IPS-NIHi7 (cell line): ENCODE data around the gene HOXA3.
A peak's percentile ranks its signal among the peaks of the same experiment; 100 is the strongest.

Source experiments
- DNase-seq: peaks from one replicate; pipeline ENCODE4 v3.0.0; 2012; ENCODE audit warnings: mixed read lengths; ENCODE audit errors: extremely low spot score

The HOXA3 gene

DNA sequence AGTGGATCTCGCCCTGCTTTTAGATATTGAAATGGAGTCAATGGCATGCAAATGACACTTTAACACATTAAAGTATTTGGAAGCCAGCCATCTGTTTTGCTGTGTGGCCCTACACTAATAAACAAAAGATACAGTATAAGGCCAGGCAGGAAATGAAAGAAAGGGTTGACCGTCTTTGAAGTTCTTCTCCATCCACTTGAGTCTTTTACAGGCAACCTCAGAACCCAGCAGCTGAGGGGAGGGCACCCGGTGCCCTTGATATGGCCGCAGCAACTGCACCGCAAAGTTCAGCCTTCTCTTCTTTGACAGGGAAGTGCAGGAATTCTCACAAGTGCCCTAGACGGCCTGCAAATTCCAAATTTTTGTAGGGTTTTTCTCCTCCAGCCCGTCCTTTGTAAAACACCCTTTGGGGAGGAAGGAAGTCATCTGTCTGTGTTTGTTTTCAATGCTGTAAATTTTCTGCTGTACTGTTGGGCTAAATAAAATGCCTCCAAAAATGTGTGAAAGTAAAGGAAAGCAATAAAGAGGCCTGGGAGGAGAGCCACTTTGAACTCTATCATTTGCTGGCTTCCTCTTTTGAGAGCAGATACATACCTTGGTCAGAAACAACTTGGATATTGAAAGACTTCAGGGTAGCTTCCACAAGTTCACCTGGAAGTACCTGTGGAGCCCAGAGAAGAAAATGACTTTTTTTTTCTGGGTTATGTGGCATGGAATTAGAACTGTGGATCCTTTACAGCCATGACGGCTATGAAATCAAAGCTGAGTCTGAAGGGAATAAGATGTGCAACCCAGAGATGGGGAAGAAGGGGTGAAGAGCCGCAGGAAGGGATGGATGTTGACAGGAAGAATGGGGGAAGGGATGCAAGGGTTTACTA, 60.2 kb downstream of the HOXA3 start:
- peak; percentile 52 for DNase-seq

- no peak for DNase-seq
Measured at GRCh38 chr7:27091105-27091504, 61.3 kb downstream of the HOXA3 start.

GRCh38 chr7:27088002-27088922, 64.1 kb downstream of the HOXA3 start:
- no peak for DNase-seq

- DNase-seq = no peak
Measured at GRCh38 chr7:27083646-27084045, 68.7 kb downstream of the HOXA3 start.

- no peak for DNase-seq
Measured at GRCh38 chr7:27082171-27082570, 70.2 kb downstream of the HOXA3 start.

DNA sequence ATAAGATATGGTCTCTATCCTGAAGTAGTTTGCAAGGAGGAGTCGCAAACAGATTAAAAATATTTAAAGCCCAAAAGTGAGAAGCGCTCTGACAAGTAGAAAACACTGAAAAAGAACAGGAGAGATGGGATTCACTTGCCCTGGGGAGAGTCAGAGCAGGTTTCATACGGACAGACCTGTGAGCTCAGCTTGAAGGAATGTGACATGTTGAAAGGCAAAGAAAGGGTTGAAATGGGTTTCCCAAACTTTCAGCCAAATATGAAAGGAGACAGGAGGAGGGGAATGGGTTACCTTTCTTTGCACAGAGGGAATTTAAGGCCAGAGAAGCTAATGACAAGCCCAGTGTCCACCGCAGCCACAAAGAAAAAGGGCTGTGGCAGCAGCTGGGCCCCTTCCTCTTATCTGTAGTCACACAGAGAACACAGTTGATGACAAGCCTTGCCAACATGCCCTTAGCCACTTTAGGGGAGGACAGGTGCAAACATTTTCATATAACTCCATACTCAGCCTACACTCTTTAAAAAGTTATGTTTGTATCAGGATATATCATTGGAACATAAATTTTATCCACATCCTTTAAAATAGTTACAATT, 71.4 kb downstream of the HOXA3 start:
- DNase-seq = peak; percentile 57

DNA sequence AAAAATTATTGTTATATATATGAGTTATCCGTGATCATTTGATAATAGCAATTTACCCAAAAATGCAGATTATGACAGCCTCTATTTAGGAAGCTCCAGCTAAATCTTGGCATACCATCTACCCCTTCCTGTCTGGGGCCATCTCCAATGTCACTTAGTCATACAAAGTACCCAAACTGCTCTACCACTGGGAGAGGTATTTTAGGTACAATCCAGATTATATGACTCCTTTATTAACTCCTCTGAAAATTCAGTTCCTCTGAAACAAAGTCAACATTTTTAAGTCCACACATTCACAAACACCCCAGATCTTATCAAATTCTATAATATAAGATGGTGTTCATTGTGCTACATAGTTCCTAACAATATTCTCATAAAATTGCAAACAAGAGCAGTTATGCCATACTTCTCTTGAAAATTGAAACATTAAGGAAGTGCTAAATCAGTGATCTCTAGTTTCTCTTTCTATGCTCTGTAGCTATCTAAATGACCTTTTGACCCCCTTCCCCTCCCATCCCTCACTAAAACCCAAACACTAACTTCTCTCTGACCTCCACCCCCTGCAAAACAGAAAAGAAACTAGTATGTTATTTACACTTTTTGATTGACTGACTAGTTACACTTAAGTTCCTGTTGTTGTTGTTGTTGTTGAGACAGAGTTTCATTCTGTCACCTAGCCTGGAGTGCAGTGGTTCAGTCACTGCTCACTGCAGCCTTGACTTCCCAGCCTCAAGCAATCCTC, 73.0 kb downstream of the HOXA3 start:
- DNase-seq = no peak

DNA sequence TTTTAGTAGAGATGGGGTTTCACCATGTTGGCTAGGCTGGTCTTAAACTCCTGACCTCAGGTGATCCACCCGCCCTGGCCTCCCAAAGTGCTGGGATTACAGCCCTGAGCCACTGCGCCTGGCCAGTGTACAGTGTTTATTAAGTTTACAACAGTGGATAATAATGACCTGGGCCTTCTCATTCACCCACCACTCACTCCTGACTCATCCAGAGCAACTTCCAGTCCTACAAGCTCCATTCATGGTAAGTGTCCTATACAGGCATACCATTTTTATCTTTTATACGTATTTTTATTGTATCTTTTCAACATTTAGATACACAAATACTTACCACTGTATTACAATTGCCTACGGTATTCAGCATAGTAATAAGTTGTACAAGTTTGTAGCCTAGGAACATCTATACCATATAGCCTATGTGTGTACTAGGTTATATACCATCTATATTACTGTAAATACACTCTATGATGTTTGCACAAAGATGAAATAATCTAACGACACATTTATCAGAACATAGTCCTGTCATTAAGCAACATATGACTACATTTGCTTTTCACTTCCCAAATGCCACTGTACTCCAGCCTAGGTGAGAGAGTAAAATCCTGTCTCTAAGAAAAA, 73.7 kb downstream of the HOXA3 start:
- DNase-seq = no peak

- DNase-seq = no peak
Measured at GRCh38 chr7:27073076-27073475, 79.3 kb downstream of the HOXA3 start.

DNA sequence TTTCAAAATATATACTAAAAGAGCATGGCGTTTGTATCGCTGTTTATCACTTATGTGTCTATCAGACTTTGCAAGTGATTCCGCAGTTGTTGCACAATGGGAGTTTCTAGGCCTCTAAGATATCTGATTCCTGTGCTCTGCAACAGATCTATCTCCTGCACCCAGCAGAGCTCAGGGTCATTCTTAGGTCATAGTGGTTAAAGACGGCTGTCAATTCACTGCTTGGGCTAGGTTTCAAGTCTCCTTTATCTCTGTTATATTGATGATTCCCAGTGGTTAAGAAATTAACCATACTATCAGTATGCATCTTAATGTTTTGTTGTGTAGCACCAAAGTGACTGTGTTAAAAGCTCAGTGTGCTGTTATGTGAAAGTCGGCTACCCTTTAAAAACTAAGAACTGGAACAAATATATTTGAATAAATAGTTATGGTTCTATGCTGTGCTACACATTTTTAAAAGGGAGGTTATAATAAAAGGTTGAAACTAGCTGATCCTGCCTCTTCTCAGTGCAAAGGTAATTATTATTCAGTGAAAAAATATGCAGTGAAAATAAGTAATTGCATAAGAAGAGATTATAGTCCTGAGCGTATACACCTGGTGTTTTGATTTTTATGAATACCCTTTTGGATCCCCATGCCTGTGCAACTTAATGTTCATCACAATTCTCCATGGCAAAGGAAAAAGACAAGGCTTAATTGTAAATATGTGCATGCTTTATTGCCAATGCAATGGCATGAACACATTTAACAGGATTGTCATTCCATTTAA, 80.6 kb downstream of the HOXA3 start:
- DNase-seq = no peak

- DNase-seq = no peak
Measured at GRCh38 chr7:27068259-27068658, 84.1 kb downstream of the HOXA3 start.

DNA sequence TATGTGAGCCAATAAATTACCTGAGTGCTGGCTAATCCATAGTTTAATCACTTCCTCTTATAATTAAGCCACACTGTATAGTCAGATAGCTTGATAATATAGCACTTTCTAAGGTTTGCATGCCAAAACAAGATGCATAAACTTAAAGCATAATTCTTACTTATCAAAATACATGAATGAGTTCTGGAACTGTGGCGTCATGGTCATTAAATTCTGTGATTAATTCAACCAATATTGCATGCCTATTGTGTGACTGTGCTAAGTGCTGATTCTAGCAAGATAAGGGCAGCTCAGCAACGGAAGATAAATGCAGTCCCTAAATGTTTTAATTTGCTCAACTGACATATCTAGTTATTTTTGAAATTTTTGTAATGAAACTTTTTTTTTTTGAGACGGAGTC, 86.2 kb downstream of the HOXA3 start:
- no peak for DNase-seq

DNA sequence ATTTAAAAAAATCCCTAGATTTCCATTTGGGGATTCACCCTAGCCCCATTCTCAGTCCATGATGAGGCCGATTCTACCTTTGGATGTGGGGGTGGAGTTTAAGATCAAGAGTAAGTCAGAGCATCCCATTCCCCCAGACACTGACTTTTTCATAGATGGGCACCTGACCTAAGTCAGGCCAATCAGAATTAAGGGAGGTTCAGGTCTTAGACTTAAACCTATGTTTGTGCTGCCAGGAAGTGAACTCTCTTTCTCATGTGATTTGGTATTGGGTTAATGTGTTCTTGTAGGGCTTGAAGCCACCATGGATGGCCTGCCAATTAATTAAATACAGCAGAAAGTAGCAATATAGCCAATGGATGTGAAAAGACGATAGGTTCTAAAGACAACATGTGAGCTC, 86.7 kb downstream of the HOXA3 start:
- DNase-seq = no peak

GRCh38 chr7:27064661-27065060, 87.7 kb downstream of the HOXA3 start:
- DNase-seq = no peak

DNA sequence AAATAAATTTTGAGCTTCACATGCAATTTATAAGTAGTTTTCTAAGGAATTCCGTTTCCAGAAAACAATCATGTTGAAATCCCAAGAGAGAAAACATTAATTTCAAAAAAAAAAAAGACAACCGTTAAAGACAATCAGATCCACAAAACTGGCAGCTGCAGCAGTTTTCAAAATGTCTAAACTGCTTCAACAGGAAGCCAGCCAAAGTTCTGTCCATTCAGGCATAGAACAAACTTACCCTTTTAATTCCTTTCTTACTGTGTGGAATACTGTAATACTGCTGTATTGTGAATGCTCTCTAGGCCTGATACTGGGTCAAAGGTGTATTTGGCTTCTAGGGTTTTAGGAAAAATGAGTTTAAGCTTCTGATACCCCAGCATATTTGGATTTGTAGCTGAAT, 88.2 kb downstream of the HOXA3 start:
- DNase-seq = no peak

DNA sequence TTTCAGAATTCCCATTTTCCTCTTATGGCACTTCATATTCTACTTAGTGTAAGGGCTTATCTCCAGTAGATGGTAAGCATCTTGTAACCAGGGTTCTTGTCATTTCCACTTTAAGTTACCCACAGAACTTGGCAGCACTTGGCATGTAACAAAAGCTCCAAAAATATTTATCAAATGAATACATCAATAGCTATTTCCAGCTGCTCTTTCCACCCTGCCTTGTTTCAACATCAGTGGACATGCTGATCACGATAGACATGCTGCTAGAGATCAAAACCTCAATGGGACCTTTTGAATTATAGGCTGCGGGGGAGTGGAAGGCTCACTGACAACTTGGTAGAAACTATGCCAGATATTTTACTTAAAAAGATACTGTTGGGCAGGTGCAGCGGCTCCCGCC, 89.4 kb downstream of the HOXA3 start:
- DNase-seq = no peak
